Amniotic epithelial cell (primary cell): Measurements from ENCODE around the gene MYDGF.

Source experiments
- DNase-seq: peaks from one replicate; pipeline ENCODE4 v3.0.0-alpha.2; 2010; ENCODE audit warnings: low read depth

MYDGF gene

DNA sequence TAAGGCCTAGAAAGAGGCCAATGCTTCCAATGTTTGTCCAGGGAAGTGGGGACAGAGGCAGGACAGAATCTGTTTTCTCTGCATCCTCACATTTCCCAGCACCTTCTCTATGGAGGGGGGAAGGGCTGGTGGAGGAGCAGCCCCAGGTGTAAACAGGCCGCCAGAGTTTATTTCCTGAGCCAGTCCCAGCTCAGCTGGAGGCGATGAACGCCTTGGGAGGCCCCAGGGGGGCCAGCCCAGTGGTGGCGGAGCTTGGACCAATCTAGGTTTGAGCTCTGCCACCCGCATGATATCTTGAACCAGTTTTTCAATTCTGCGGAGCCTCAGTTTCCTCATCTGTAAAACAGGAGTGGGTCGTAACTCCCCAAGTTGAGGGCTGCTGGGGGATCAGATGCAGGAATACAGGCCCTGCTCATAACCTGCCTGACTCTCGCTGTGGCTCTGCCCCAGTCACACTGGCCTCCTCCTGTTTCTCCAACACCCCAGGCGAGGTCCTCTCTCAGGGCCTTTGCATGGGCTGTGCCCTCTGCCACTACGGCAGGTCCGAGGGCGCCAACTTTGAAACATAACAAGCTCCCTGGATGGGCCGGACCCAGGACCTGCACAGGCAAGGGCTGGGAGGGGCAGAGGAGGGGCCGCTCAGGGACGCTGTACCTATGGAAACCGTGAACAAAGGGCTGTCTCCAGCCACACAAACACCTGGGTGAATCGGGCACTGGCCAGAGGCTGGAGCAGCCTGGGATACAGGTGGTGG, 29.7 kb downstream of the MYDGF start:
- no peak for DNase-seq

GRCh38 chr19:4639531-4640246, 30.5 kb downstream of the MYDGF start:
- DNase-seq = no peak

DNA sequence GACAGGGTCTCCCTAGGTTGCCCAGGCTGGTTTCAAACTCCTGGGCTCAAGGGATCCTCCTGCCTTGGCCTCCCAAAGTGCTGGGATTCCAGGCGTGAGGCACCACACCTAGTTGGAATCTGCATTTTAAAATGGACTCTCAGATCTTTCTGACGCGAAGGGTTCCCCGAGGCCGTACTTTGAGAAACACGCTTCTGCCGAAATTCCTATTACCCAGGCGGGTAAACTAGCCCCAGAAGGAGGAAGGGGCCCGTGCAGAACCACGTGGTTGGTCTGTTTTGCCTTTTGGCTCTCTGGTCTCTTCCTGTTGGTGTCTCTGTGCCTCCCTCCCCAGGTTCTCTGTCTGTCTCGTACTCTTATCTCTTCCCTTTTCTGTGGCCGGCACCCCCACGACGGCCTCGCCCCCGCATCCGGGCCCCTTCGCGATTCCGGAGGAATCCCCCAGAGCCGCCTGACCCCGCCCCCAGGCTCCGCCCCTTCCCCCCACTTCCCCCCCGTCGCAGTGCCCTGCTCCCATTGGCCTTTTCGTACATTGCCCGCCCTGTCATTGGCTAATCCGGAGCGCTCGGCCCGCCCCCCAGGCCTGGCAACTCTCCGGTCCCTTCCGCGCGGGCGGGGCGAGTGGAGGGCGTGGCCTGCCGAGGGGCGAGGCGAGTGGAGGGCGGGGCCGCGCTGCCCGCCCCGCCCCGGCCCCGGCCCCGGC, 31.2 kb downstream of the MYDGF start, which contains the start of gene TNFAIP8L1:
Gene TNFAIP8L1 (plus strand): TSS at position 689 of the 703 bp plus-strand sequence. CDS start 12,354 bp downstream, outside the sequence.
- DNase-seq = peak; percentile 92

- no peak for DNase-seq
Measured at GRCh38 chr19:4638317-4638716, 31.8 kb downstream of the MYDGF start.

DNA sequence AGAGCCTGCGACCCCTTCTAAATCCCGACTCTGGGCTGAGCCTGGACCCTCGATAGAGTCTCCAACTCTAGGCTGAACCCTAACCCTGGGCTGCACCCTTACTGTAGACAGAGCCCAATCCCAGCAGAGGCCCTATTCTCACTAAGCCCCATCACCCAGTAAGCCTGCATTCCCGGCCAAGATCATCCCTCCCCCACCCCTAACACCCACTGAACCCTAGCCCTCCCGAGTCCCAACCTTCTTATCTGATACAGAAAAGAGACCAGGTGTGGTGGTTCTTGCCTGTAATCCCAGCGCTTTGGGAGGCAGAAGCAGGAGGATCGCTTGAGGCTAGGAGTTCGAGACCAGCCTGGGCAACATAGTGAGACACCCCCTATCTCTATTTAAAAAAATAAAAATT, 33.4 kb downstream of the MYDGF start:
- DNase-seq = no peak

DNA sequence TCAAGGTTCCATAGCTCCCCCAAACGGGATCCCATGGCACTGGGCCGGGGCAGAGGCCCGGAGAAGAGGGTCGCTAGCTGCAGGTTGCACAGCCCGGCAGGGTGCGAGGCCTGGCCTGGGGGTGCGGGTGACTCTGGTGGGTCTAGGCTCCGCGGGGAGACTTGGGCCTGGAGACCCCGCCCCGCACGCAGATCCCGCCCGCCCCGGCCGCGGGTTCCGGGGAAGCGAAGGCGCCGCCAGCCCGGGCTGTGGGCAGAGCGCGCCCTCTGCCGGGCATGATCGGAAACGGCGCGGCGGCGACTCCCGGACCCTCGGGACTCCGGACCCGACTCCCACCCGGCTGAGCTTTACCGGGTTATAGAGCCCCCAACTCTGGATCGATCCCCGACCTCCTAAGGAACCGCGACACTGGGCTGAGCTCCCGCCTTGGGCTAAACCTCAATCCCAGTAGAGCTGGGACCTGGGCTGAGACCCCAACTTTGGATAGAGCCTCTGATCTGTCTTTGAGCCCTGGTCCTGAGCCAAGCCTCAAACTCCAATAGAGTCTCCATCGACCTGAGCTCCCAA, 33.9 kb downstream of the MYDGF start:
- DNase-seq = no peak

- DNase-seq = no peak
Measured at GRCh38 chr19:4635754-4636116, 34.4 kb downstream of the MYDGF start.

- DNase-seq = peak; percentile 93
Measured at GRCh38 chr19:4633140-4633967, 36.8 kb downstream of the MYDGF start.

DNA sequence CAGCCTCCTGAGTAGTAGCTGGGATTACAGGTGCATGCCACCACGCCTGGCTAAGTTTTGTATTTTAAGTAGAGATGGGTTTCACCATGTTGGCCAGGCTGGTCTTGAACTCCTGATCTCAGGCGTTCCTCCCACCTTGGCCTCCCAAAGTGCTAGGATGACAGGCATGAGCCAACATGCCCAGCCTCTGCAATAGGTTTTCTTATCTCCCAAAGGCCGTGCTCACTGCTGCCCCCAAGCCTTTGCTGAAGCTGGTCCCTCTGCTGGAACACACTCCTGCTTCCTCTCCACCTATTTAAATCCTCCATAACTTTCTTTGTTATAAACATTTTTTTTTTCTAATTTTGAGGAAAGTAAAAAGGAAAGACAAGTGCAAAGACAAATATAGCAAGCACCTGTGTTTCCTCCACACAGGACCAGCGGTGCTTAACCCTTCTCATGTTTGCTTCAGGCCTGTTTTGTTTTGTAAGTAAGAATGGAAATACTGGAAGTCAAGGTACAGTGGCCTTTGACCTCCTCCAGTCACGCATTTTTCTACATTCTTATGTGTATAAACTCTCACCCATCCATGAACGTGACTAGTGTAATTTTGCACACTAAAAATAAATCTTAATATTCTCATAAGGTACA, 45.3 kb downstream of the MYDGF start:
- peak; percentile 29 for DNase-seq

- DNase-seq = no peak
Measured at GRCh38 chr19:4624301-4624700, 45.8 kb downstream of the MYDGF start.

DNA sequence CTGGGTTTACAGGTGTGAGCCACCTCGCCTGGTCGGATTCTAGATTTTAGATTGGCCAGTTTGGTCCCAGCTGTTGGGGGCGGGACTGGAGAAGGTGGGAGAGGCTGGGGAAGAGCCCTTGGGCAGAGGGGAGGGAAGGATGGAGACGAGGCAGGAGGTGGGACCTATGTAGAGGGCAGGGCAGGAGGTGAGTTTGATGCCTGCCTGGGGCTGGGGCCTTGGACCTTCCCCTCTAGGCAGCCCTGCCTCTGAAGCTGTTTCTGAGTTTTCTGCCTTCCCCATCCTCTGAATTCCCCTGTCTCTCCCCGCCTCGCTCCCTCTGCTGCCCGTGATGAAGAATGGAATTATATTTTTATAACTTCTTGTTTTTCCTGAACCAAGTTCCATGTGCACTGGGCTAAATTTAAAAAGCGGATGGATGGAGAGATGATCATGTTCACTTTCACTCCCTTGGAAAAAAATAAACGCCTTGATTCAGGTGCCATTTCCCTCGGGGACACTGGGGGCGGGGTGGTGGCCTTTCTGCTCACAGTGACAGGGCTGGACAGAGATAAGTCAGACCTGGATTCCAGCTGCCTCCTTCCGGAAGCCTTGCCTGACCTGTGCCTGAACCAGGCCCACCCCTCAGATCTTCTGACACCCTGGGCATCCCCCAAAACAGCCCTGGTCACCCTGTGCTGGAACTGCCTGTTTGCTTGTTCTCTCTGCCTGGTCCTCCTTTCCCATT, 47.3 kb downstream of the MYDGF start:
- no peak for DNase-seq

- no peak for DNase-seq
Measured at GRCh38 chr19:4620675-4621074, 49.5 kb downstream of the MYDGF start.

GRCh38 chr19:4619668-4620294, 50.4 kb downstream of the MYDGF start:
- DNase-seq = no peak

GRCh38 chr19:4618019-4618418, 52.1 kb downstream of the MYDGF start:
- DNase-seq = no peak

DNA sequence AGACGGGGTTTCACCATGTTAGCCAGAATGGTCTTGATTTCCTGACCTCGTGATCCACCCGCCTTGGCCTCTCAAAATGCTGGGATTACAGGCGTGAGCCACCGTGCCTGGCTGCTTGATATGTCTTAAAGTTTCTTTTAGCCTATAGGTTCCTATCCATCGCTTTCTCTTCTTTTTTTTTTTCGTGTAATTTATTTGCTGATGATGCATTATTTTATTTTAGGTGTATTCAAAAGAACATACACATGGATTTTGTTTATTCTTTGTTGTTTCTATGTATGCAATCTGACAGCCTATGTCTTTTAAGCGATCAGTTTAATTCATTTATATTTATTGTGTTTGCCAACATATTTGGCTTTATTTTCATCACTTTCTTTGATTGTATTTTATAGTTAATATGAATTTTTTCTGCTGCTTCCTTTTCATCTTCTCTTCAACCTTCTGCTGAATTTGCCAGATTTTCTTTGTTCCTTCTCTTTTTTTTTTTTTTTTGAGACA, 56.8 kb downstream of the MYDGF start:
- no peak for DNase-seq

- DNase-seq = no peak
Measured at GRCh38 chr19:4609878-4610511, 60.1 kb downstream of the MYDGF start.
